T-helper 2 cell treated with Interferon-gamma antibody and Interleukin-4, amounts not matched to agents 100 ng/mL and 5 ng/mL, for 36 hours (primary cell): Measurements from ENCODE around the gene HDAC4. TPM values are rescaled to one million over a fixed set of nuclear protein-coding genes. Genes with fewer than 3 reads are reported as not detected.

Source experiments
- intact Hi-C: fragments of 100-400 bp; cut with micrococcal nuclease; formaldehyde crosslinking; loops from one replicate; pipeline ENCODE4 v1.15.1; 2023
- total RNA-seq: library from RNA; stranded (reverse); gene quantifications from 2 replicates; pipeline ENCODE4 v1.2.3, GENCODE V29; 2022

HDAC4 gene
- total RNA-seq, 1 donor from 2014 or later = 52.0 TPM

DNA sequence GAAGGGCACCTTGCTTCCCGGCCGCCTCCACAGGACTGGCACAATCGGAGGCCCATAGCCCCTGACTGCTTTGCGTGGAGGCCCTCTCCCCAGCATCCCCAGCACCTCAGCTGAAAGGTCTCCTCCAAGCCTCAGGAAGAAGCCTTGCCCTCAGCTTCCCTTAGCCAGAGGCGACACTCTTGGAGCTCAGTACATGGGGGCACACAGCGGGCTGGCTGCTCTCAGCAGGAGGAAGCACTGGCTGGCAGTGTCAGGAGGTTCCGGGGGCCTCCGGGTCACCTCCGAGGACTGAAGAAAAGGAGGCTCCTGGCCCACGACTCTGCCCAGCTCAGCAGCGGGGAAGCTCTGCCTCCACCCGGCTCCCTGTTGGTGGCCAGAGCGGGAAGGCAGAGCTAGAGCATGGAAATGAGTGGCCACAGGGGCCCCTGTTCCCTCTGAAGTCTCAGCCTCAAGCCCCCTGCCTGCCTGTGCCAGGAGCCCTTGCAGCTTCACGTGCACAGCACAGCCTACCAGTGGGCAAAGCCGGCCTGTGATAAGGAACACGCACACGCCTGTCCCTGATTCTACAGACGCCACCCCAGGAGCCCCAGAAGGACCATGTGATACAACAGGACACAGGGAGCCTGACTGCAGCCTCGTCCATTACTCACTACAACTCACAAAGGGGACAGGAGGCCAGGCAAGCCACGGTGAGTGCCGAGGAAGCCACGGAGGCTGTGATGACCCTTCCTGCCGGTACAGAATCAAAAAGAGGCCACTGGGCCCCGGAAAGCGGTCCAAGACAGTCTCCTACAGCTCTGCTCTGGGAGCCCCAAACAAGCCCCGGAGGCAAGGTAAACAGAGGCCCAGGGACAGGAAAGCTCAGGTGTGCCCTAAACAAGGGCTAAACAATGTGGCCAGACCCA lies 15.5 kb downstream of the HDAC4 start:
- intact Hi-C loops = no loop called here

DNA sequence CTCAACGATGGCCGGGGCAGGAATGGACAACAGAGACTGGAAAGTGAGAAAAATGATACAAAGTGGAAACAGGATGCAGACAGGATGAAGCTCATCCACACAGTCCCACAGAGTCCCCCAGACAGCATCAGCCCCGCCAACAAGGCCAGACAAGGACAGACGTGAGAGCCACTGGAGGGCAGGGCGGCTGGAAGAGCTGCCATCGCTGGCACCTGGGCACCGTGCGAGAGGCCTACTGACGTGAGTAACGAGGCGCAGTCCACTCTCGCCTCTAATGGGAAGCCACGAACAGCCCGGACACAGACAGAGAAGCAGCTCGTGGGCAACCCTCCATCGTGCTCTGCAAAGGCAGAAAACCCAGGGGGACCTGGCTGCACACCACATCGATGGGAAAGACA lies 17.1 kb downstream of the HDAC4 start:
- intact Hi-C loops = loop anchor here (5.0 kb wide), 2 partner anchors 56 to 86 kb away; no protein-coding TSS in a partner anchor

DNA sequence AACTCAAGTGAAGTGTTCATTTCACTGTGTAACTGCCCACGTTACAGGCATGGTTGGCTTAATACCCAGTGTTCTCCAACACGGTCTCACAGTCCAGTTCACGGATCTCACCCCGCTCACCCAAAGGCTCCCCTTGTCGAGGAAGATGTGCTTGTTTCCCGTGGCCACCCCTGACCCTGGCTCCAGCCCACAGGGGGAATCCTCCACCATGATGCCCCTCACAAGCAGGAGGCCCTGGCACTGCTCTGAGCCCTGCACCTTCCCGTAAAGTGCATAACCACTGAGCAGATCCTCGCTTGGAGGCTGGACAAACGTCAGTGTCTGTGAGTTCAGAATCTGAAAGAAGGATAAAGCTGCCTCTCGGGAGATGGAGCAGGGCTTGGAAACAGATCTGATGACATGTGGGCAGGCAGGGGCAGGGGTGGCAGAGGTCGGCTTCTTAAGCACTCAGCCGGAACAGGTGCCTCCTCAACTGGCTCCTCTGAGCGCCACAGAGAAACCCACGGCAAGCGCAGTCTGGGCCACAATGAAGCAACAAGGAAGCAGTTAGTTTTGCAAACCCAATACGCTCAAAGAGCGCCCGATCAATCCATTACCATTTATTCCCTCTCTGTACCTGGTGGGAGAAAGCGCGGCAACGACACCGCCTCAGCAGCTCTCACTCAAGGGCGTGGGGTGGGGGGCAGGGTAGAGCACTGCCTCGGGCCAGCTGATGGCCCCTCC lies 17.6 kb downstream of the HDAC4 start:
- intact Hi-C loops = loop anchor here (5.0 kb wide), 2 partner anchors 56 to 86 kb away; no protein-coding TSS in a partner anchor

DNA sequence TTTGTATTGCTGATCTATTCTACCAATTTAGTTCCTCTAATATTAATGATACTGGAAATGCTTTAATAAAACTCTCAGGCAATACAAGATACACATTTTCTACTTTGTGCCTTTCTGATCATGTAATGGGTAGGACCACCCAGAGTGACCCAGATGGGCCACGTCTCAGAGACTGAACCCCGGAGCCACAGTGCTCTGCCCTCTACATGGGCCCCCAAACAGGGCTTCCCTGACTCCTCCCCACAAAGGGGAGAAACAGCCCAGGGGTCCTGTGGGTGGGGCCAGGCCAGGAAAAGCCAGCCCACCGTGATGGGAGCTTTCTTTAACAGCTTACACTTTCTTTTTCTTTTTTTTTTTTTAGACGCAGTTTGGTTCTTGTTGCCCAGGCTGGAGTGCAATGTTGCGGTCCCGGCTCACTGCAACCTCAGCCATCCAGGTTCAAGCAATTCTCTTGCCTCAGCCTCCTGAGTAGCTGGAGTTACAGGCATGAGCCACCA lies 18.4 kb downstream of the HDAC4 start:
- intact Hi-C loops = loop anchor here (5.0 kb wide), 2 partner anchors 55 to 85 kb away; no protein-coding TSS in a partner anchor

DNA sequence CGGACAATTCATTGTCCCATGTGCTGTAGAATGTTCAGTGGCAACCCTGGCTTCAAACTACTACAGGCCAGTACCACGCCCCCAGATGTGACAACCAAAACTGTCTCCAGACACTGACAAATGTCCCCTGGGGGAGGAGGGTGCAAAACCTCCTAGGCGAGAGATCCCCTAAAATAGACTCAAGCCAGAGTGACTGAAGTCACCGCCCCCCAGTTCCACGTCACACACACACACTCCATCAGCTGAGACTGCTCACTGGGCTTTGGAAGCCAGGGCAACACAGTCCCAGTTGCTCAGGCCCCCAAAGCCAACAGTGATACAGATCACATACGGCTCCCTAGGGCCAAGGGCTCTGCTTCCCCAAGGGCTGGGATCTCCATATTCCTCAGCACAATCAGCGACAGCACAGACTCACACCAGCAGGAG lies 19.1 kb downstream of the HDAC4 start:
- intact Hi-C loops = loop anchor here (1.0 to 5.0 kb wide), 5 partner anchors 12 to 114 kb away; partner anchors contain the start of gene HDAC4

DNA sequence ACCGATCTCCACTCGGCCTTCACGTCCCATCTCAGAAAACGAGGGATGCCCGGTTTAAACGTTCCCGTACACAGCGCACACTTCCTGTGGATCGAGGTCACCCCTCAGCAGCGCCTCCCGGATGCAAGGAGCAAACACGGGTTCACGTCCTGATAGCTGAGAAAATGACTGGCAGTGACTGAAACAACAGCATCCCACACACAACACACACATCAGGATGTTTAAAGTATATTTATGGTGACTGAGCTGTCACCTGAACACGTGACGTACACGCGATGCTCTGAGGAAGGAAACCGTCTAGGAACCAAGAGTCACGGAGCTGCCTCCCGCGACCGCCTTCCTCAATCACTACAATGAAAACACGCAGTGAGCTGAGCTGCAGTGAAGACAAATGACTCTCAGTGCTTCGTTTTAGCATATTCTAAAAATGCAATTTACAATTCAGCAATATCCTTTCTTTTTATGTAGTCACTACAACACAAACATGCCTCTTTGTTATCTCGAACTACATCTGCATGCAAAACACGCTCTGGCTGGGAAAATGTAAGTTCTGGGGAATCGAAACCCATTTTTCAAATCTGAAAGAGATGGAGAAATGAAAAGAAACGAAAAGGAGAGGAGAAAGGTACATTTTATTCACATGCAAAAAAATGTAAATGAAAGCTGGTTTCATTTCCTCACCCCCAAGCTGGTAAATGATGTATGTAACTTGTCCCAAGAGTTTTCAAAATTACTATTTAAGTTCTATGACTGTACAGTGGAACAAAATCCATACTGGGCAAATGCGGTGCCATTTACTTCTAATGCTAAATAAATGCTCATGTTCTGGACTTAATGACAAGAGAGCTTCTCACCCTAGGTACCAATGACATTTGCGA lies 19.8 kb downstream of the HDAC4 start:
- intact Hi-C loops = loop anchor here (1.0 to 5.0 kb wide), 5 partner anchors 12 to 114 kb away; partner anchors contain the start of gene HDAC4

DNA sequence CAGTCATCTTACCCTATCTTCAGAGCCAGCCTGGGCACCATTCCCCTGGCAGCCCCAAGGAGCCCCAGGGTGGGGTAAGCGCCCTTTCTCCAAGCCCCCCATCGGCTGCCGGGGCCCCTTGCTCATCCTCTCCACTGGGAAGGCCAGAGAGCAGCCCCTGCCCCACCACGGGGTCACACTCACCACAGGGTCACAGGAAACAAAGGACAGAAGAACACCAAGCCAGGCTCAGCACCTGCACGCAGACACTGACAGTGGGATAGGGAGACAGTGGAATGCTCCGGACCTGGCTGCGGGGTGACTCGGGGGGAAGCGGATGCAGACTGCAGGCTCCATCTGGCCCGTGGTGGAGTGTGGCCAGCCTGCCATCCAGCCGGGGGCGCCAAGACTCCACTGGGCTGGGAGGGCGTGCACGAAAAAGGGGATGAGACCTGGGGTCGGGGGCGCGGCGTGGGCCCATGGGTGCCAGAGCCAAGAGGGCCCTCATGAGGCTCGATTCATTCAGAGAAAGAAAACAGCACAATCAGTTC lies 21.1 kb downstream of the HDAC4 start:
- intact Hi-C loops = loop anchor here (5.0 kb wide), 2 partner anchors 52 to 82 kb away; no protein-coding TSS in a partner anchor

DNA sequence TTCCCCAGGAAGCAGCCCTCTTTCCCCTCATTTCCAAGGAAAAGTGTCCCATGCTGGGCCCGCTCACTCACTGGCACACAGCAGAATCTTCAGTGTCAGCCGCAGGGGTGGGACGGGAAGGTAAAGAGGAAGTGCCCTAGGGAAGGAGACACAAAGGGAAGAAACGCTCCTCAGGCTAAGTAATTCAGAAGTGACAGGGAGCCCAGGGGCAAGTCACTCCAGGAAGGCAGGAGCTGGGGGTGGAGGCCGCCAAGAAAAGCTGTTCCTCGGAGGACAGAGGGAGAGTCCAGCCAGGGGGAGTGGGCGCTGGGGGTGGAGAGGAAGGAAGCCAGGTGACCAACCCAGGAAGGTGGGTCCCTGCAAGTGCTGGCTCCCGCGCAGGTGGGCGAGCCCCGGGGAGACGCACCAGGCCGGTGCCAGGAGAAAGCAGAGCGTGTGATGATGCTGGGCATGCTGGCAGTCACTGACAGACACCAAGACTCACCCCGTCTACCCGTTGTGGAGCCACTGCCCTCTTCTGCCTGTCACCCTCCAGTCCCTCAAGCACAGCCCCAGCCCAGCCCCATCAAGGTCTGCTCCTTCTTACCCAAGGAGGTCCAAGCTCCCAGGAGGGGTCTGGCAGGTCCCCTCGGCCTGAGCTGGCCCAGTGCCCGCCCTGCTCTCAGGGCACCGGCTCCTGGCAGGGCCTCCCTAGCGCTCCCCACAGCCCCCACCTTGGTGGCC lies 21.7 kb downstream of the HDAC4 start:
- intact Hi-C loops = no loop called here

DNA sequence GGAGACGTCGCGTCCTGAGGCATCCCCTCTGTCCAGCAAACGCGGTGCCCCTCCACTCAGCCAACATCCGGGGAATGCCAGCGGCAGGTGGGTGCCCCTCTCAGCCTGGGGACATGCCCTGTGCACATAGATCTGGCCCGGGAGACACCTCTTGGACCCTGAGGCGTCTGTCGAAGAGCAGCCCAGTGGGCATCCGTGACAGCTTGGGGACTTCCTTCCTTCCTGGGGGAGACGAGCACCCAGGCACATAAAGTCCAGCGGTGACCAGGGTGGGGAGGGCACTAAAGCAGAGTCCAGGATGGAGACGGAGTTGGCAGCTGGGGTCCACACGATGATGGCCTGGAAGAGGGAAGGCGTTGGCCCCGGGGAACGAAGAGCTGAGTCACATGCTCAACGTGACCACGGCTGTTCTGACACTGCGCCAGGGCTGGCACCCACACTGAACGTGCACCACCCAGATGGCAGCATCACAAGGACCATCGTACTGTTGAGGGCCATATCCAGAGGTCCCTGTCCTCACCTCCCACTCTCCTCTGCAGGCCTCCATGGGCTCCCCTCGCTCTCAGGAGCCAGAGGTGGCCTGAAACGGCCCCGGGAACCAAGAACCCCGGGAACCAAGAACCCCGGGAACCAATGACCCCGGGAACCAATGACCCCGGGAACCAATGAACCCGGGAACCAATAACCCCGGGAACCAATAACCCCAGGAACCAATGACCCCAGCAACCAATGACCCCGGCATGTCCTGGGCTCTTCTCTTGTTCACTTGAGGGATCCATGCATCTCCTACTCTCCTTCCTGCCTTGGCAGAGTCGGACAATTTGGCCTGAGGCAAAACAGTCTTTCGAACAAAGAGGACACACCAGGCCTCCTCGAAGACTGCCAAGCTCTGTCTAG lies 22.6 kb downstream of the HDAC4 start:
- intact Hi-C loops = no loop called here

DNA sequence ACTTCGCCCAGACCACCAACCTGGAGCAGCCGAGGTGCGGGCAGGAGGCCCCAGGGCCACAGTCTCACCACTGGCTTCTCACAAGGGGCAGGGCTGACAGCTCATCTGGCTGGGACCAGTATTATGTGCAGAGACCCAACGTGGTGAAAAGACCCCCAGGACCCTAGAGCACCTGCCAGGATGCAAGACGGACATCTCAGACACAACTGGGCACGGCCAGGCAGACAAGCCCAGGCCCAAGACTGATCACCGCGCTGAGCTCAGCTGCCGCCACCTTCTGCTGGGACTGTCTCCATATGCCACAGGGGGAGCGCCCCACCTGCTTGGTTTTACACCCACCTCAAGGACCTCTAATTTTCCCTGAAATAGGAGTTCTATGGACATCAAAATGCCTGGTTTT lies 23.2 kb downstream of the HDAC4 start:
- intact Hi-C loops = no loop called here

DNA sequence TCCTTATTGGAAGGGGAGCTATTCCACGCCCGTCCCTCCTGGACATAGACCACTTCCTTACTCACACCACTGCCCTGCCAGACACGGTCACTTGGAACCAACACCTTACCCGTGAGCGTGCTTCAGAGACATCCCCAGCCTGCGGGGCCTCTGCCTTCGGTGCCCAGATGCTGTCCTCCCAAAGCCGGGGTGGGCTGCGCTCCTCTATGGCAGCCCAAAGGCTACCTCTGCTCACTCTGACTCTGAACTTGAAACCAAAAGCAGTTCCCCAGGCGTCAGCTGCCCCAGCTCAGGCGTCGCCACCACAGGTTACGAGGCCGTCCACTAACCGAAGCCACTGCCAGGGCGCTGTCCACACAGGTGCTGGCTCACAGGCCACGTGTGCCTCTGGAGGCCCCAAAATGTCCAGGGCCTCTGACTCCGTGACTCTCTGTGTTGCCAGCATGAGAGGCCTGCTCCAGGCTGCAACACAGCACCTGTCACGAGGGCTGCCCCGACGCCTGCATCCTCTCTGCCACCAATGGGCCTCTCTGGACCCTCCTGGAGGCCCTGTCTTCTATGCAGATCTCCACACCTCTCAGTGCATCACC lies 23.8 kb downstream of the HDAC4 start:
- intact Hi-C loops = no loop called here

DNA sequence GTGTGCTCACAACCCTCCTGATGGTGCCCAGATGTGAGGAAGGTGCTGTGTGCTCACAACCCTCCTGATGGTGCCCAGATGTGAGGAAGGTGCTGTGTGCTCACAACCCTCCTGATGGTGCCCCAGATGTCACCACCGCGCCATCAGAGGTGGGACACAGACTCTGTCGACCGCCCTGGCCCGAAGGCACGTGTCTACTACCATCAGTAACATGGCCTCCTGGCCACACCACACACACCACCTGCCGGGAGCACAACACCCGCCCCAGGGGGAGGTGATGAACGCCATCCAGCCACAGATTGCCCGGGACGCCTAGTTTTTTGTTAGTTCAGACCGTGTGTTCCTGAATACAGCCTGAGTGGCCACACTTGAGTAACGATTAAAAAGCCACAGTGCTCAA lies 24.5 kb downstream of the HDAC4 start:
- intact Hi-C loops = no loop called here

DNA sequence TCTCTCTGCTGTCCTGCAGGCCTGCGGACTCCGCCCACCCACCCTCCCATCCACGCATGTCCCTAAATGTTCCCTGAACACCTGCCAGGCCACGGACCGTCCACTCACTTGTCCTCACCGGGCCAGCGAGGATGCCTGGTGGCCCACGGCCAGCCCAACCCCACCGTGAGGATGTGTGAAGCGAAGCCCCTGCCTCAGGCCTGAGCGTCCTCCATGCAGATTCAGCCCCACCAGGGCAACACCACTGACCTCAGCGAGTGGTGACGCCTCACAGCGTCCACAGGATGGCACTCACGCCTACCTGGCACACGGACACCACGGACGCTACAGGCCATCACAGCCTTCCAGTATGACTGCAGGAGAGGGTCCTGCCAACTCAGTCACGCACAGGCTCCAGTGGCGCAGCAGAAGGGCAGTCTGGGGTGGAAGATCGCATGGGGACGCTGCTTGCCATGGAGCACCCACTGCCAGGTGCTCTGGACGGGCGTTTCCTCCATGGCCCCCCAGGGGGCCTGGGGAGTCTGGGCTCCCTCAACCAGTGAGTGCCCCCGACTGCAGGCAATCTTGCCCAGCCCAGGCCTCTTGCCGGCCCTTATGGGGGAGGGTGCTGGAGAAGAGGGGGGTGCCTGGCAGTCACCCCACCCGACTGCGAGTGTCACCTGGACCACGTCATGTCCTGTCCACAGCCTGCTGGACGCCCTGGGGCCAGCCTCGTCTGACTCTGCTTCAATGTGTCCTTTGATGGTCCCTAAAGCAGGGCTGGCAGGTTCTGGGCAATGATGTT lies 25.4 kb downstream of the HDAC4 start:
- intact Hi-C loops = no loop called here

DNA sequence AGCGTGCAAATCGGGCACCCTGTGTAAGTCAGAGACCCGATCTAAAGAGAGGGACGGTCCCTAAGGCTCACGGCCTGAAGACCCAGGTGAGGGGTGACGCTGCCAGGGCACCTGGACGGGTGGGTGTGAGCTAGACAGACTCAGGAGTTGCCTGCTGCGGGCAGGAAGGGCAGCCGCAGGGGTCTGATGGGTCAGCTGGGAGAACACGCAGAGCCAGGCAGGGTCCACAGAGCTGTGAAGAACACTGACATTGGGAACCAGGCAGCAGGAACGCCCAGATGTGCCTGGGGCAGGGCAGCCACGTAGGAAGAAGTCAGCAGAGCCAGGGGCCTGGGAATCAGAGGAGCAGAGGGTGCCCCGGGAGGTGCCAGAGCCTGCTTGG lies 25.9 kb downstream of the HDAC4 start:
- intact Hi-C loops = no loop called here

DNA sequence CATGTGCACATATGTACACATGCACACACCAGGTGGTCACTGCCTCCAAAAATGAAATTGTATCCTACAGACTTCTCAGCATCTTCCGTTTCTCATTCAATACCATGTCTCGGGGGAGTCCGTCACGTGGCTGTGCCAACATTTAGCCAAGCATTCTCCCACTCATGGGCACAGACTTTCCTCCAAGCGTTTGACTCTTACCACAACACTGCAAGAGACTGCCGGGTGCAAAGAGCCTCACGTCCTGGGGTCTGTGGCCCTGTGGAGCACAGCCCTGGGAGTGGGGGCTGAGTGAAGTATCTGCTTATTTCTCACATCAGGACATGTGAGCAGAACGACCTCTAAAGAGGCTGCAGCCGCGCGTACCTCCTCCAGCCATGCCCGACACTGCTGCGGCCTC lies 28.0 kb downstream of the HDAC4 start:
- intact Hi-C loops = no loop called here

DNA sequence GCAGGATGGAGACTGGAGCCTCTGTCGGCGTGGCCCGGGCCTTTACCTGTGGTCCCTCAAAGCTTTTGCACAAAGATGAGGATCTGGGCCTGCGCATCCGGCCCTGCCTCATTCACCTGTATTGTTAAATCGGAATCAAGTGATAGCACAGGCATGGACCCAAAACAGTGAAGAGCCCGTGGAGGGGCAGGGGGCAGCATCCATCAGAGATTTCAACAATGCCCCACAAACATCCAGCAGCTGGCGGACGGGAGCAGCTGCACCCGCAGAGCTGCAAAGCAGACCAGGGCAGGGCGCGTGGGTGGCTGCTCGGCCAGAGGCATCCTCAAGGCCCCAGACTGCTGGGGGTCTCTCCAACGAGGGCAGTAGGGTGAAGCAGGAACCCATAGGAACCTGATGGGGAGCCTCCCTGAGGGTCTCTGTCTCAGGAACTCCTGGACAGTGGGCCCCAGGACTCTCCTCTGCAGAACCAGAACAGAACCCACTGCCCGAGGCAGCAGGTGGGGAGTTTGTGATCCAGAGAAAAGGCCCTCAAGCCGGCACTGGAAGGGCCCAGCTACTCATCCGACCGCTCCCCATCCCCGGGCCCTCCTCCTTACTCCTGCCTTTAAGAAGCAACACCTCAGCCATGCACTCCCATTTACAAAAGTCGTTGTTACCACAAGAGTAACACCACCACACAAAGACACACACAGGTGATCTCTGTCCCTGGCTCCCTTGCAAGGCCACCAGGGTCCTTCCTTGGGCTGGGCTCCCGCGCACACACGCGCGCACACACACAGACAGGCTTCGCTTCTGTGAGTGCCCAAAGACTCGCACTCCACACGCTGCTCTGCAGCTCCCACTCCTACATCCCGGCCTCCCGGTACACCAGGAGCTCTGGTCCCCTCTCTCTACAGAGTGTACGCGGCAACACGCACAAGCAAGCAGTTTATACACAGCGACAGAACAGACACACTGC lies 28.8 kb downstream of the HDAC4 start:
- intact Hi-C loops = no loop called here
